NOMO-1 treated with DMSO at 0.1 percent for 48 hours (cell line): ENCODE measurements around the gene PLEKHA1.

Experiments used
- DNase-seq: peaks from one replicate; lab custom pipeline; 2025; ENCODE audit not compliant: unreplicated experiment; lab: John Stamatoyannopoulos, UW

PLEKHA1 gene

GRCh38 chr10:122475591-122476332 lies 101.3 kb downstream of the PLEKHA1 start:
- no peak for DNase-seq

DNA sequence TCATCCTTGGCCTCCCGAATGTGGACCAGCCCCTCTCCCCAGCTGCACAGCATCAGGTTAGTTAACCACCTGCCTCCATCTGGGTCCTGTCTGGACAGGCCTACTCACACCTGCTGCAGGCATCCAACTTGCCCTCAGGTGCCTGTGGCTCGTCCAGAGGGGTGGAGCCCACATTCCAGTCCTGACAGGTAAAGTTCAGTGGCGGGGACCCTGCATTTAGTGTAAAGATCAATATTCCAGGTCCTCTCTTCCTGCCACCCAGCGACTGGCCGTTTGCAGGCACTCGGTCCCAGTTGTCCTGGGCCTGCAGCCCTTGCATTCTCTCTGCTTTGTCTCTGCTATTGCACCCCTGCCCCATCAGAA lies 101.8 kb downstream of the PLEKHA1 start:
- no peak for DNase-seq

DNA sequence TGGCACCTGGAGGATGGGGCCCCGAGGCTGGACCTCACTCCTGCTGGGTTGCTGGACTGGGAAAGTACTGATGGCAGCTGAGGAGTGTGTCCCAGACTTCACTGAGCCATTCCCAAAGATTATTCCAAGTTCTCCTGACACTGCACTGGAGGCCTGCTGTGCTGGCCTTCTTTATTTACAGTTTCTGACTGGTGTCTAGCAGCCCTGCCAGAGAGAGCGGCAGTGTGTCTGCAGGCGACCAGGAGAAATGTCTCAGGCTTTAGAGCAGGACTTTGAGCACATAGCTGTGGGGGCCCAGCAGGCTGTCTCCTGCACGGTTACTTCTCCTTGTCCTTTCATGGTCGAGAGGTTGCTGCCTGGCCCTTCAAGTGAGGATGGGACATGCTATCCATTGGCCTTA lies 102.9 kb downstream of the PLEKHA1 start:
- no peak for DNase-seq

GRCh38 chr10:122478971-122479370 lies 104.5 kb downstream of the PLEKHA1 start:
- no peak for DNase-seq

DNA sequence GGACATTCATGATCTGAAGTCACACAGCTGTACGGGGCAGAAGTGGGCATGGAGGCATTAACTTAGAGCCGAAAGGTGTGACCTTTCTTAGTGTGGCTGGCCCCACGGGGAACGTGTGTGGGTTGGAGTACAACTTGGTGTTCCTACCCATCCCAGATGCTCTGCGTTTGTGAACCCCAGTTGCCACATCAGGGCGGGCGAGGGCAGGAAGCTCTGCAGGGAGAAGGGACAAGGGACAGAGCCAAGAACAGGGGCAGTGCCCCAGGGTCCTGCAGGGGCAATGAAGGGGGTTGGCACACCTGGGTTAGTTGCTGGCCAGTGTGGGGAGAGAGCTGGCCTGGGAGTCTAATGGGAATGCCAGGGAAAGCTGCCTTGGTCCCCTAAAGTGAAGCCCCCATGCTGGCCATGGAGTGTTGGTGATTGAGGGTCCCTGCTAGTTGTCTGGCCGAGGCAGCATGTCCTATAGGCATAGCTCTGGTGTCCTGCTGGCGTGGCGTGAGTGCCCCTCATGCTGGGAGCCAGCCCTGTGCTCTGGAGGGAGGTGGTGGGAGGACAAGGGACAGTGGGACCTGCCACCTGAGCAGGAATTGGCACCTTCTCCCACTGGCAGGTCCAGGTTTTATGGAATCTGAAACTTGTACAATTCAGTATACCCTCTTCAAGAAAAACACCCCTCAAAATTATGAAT lies 105.8 kb downstream of the PLEKHA1 start:
- no peak for DNase-seq

- DNase-seq: no peak
Observed at GRCh38 chr10:122481296-122482056, 107.0 kb downstream of the PLEKHA1 start.
